Keratinocyte (primary cell): ENCODE results near the gene RET.

ENCODE experiments used
- CTCF ChIP-seq, 3 experiments: IDR thresholded peaks in 1 of 3; conservative IDR thresholded peaks in 1 of 3; optimal IDR thresholded peaks in 1 of 3; 2 replicates in 2 of 3; 3 replicates in 1 of 3; pipeline versions ENCODE3 to v1.5.1; 2011; ENCODE audit warnings: low read length in 3 of 3, mild to moderate bottlenecking in 3 of 3, moderate library complexity in 2 of 3, control low read depth in 1 of 3, inconsistent platforms in 1 of 3; ENCODE audit not compliant: insufficient read depth in 2 of 3; ENCODE audit errors: extremely low read depth in 1 of 3
- EZH2 ChIP-seq: IDR thresholded peaks from one replicate; pipeline ENCODE4 v1.6.1; 2012; ENCODE audit warnings: inconsistent platforms, mild to moderate bottlenecking, low read length, moderate library complexity

DNA sequence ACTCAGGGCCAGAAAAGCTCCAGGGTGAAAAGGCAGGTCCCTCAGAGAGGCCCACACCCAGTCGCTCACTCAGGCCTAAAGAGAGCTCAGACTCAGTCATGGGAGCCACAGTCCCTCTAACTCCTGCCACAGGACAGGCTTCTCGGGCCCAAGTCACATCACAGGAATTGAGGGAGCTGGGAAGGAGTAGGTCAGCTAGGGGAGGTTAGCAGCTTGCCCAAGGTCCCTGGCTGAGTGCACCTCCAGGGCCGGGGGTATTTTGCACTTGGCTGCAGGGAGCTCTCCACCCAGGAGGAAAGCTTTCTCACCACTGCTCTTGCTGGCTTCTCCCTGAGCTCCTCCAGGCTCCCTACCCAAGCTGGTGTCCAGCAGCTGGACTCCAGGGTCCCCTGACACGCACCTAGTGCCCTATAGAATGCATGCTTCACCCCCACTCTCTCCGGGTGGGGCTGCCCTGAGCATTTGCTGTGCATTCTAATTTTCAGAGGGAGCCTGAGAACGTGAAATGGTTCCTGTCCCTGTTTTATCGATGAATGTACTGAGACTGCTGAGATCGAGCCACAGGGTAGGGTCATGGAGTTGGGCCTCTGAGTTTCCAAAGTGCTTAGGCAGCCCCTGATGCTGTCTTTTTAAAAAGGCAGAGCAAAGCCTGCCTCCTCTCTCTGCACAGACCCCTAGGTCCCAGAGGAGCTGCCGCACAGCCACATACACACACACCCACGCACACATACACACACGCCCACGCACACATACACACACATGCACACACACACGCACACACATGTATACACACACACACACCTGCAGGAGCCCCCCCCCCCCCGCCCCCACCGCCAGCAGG lies 37.9 kb upstream of the RET start:
- TF ChIP-seq EZH2: no peak
- no peak for TF ChIP-seq CTCF (optimal IDR thresholded peaks at IDR 0.05 in 1 of 3, IDR thresholded peaks at IDR 0.05 in 1 of 3, conservative IDR thresholded peaks at IDR 0.05 in 1 of 3; ENCODE audit: extremely low read depth in 1 of 3, insufficient read depth in 2 of 3, low read length in 3 of 3)
